IMR-90 (cell line): ENCODE data around the gene AHDC1. TPM values are rescaled to one million over a fixed set of nuclear protein-coding genes. Genes with fewer than 3 reads are reported as not detected.
A peak's percentile ranks its signal among the peaks of the same experiment; 100 is the strongest.

Experiments
- ATAC-seq: fragments of 200-7000 bp; cut with Tn5 transposase; 2 replicates; pipeline ENCODE4 v1.9.1; 2020; ENCODE audit warnings: low read depth, mild to moderate bottlenecking, moderate library complexity
- BruUV-seq: library from RNA; stranded (reverse); fragments of 400-500 nt; replicated peaks from 2 replicates; lab custom pipeline; 2021; lab: Mats Ljungman, UMichigan
- CTCF ChIA-PET: fragments of 300-600 bp; formaldehyde crosslinking; extraction: SDS; loops from one replicate; lab custom pipeline; 2021; ENCODE audit warnings: antibody characterized with exemption; lab: Yijun Ruan, JAX
- POLR2A ChIA-PET: fragments of 300-600 bp; sonication (Branson Sonifier 250); formaldehyde crosslinking; loops from one replicate; lab custom pipeline; 2022; ENCODE audit warnings: antibody characterized with exemption; ENCODE audit not compliant: unreplicated experiment; lab: Charles Lee
- DNase-seq: peaks from one replicate; pipeline ENCODE4 v3.0.0; 2013
- H2AFZ ChIP-seq: replicated peaks from 2 replicates; pipeline ENCODE3; 2013; ENCODE audit warnings: low read length, mild to moderate bottlenecking; ENCODE audit not compliant: poor library complexity
- H2AK5ac ChIP-seq: 2 replicates; pipeline ENCODE4 v1.6.1; 2013; ENCODE audit warnings: low read depth, low read length, inconsistent platforms
- H2AK9ac ChIP-seq: replicated peaks from 2 replicates; pipeline ENCODE3; 2013; ENCODE audit warnings: mild to moderate bottlenecking, low read depth, low read length, moderate library complexity; ENCODE audit not compliant: poor library complexity
- H2BK120ac ChIP-seq: 2 replicates; pipeline ENCODE4 v1.6.1; 2013; ENCODE audit warnings: low read depth, low read length, inconsistent platforms
- H2BK15ac ChIP-seq: 3 replicates; pipeline ENCODE4 v1.6.1; 2013; ENCODE audit warnings: low read depth, low read length, inconsistent platforms
- H2BK20ac ChIP-seq: 2 replicates; pipeline ENCODE4 v1.6.1; 2013; ENCODE audit warnings: low read depth, mild to moderate bottlenecking, inconsistent platforms, low read length, moderate library complexity
- H2BK5ac ChIP-seq: 2 replicates; pipeline ENCODE4 v1.6.1; 2013; ENCODE audit warnings: mild to moderate bottlenecking, low read depth, low read length, inconsistent platforms; ENCODE audit not compliant: poor library complexity, severe bottlenecking
- H3K14ac ChIP-seq: replicated peaks from 2 replicates; pipeline ENCODE4 v1.6.1; 2013; ENCODE audit warnings: low read depth, low read length, inconsistent platforms
- H3K18ac ChIP-seq: 2 replicates; pipeline ENCODE4 v1.6.1; 2013; ENCODE audit warnings: low read depth, low read length, control low read depth
- H3K23ac ChIP-seq: 2 replicates; pipeline ENCODE4 v1.6.1; 2013; ENCODE audit warnings: low read depth, low read length, inconsistent platforms
- H3K27ac ChIP-seq: 2 replicates; pipeline ENCODE4 v1.5.1; 2013; ENCODE audit warnings: mild to moderate bottlenecking, control low read depth, low read length; ENCODE audit not compliant: insufficient read depth
- H3K27me3 ChIP-seq: 2 replicates; pipeline ENCODE4 v1.6.1; 2013; ENCODE audit warnings: low read length; ENCODE audit not compliant: control insufficient read depth, insufficient read depth
- H3K36me3 ChIP-seq: 2 replicates; pipeline ENCODE4 v1.6.1; 2013; ENCODE audit warnings: low read length, mixed read lengths; ENCODE audit not compliant: control insufficient read depth, insufficient read depth
- H3K4ac ChIP-seq: 2 replicates; pipeline ENCODE4 v1.6.1; 2013; ENCODE audit warnings: low read depth, low read length, inconsistent platforms
- H3K4me1 ChIP-seq: 2 replicates; pipeline ENCODE4 v1.6.1; 2013; ENCODE audit warnings: low read length, mixed read lengths; ENCODE audit not compliant: control insufficient read depth, insufficient read depth
- H3K4me2 ChIP-seq: 2 replicates; pipeline ENCODE4 v1.6.1; 2013; ENCODE audit warnings: low read depth, mild to moderate bottlenecking, control low read depth, low read length, moderate library complexity
- H3K4me3 ChIP-seq: 2 replicates; pipeline ENCODE4 v1.5.1; 2013; ENCODE audit warnings: low read depth, mild to moderate bottlenecking, control low read depth, low read length, moderate library complexity; ENCODE audit not compliant: insufficient read depth
- H3K56ac ChIP-seq: 2 replicates; pipeline ENCODE4 v1.6.1; 2013; ENCODE audit warnings: low read length, inconsistent platforms; ENCODE audit not compliant: insufficient read depth; ENCODE audit errors: extremely low read depth
- H3K79me1 ChIP-seq, 2 experiments: 2 replicates each; pipeline ENCODE4 v1.6.1; 2013; ENCODE audit warnings: low read length in 2 of 2, inconsistent platforms in 1 of 2, low read depth in 1 of 2
- H3K9ac ChIP-seq: 2 replicates; pipeline ENCODE4 v1.6.1; 2013; ENCODE audit warnings: low read depth, low read length, control low read depth
- H3K9me1 ChIP-seq: 2 replicates; pipeline ENCODE4 v1.6.1; 2013; ENCODE audit warnings: low read length, inconsistent platforms; ENCODE audit not compliant: insufficient read depth
- H3K9me3 ChIP-seq: 2 replicates; pipeline ENCODE4 v1.6.1; 2013; ENCODE audit warnings: low read length; ENCODE audit not compliant: control insufficient read depth, insufficient read depth
- H4K20me1 ChIP-seq: 2 replicates; pipeline ENCODE4 v1.6.1; 2013; ENCODE audit warnings: low read length, inconsistent platforms; ENCODE audit not compliant: insufficient read depth
- H4K5ac ChIP-seq: 2 replicates; pipeline ENCODE4 v1.6.1; 2013; ENCODE audit warnings: mild to moderate bottlenecking, low read depth, low read length, control low read depth
- H4K8ac ChIP-seq, 2 experiments: 2 replicates each; pipeline ENCODE4 v1.6.1; 2013; ENCODE audit warnings: low read depth in 2 of 2, low read length in 2 of 2, control low read depth in 1 of 2, inconsistent platforms in 1 of 2
- H4K91ac ChIP-seq: 2 replicates; pipeline ENCODE4 v1.6.1; 2013; ENCODE audit warnings: low read depth, low read length, inconsistent platforms; ENCODE audit not compliant: insufficient read depth
- CHD1 ChIP-seq: IDR thresholded peaks from 2 replicates; pipeline ENCODE4 v1.6.1; 2012; ENCODE audit warnings: low read depth, low read length, improper control_type of control experiment
- FOS ChIP-seq: fragments of 150-350 bp; IDR thresholded peaks from 2 replicates; pipeline ENCODE4 v1.6.1; 2016; ENCODE audit warnings: low read depth, low read length
- MAFK ChIP-seq: IDR thresholded peaks from 2 replicates; pipeline ENCODE4 v1.6.1; 2012; ENCODE audit warnings: low read depth, low read length, improper control_type of control experiment
- MXI1 ChIP-seq: IDR thresholded peaks from 2 replicates; pipeline ENCODE4 v1.6.1; 2012; ENCODE audit warnings: low read depth, mild to moderate bottlenecking, low read length, moderate library complexity, borderline replicate concordance
- POLR2A ChIP-seq: IDR thresholded peaks from 2 replicates; pipeline ENCODE4 v1.6.1; 2012; ENCODE audit warnings: mild to moderate bottlenecking, low read depth, low read length
- RAD21 ChIP-seq: IDR thresholded peaks from 2 replicates; pipeline ENCODE4 v1.6.1; 2012; ENCODE audit warnings: low read length, improper control_type of control experiment
- RCOR1 ChIP-seq: IDR thresholded peaks from 2 replicates; pipeline ENCODE4 v1.6.1; 2012; ENCODE audit warnings: mild to moderate bottlenecking, low read length, improper control_type of control experiment; ENCODE audit not compliant: insufficient replicate concordance
- SMC3 ChIP-seq: fragments of 150-350 bp; IDR thresholded peaks from 2 replicates; pipeline ENCODE4 v1.6.1; 2016; ENCODE audit warnings: low read depth, mild to moderate bottlenecking, antibody characterized with exemption, low read length, moderate library complexity
- WGBS, 2 experiments: methylation state at CpG; one replicate each; pipeline versions ENCODE4 v1.1.5 to v1.1.7; 2013; ENCODE audit warnings: missing lambda C conversion rate in 2 of 2; ENCODE audit not compliant: insufficient read length in 1 of 2; ENCODE audit errors: extremely low coverage in 2 of 2; 5-methylcytosine and 5-hydroxymethylcytosine counted together
- dilution Hi-C: fragments of 300-500 bp; cut with HindIII; formaldehyde crosslinking; loops from one replicate; pipeline ENCODE4 v1.14.3; 2018; ENCODE audit warnings: low sequenced_read_pairs; ENCODE audit not compliant: unreplicated experiment
- in situ Hi-C: fragments of 300-500 bp; cut with MboI; formaldehyde crosslinking; loops from 3 replicates; pipeline ENCODE4 v1.14.3; 2019; ENCODE audit warnings: low sequenced_read_pairs, inconsistent platforms, mixed read lengths
- intact Hi-C: fragments of 100-400 bp; cut with micrococcal nuclease; formaldehyde crosslinking; loops from 2 replicates; pipeline ENCODE4 v1.10.0; 2022
- polyA plus RNA-seq, 3 experiments: library from polyadenylated mRNA; depleted of rRNA; stranded (reverse); fragments of >200 nt; gene quantifications; 2 replicates each; pipeline ENCODE4 v1.2.3, GENCODE V29; 2012; ENCODE audit warnings: low replicate concordance in 1 of 3
- total RNA-seq: library from RNA; depleted of rRNA; stranded (reverse); fragments of >200 nt; gene quantifications from 2 replicates; pipeline ENCODE4 v1.2.3, GENCODE V29; 2012

The AHDC1 gene
- total and polyA plus RNA-seq, 2 of the 4 experiments (the other 2 are of a cell fraction) = 2.0 to 11.6 TPM

DNA sequence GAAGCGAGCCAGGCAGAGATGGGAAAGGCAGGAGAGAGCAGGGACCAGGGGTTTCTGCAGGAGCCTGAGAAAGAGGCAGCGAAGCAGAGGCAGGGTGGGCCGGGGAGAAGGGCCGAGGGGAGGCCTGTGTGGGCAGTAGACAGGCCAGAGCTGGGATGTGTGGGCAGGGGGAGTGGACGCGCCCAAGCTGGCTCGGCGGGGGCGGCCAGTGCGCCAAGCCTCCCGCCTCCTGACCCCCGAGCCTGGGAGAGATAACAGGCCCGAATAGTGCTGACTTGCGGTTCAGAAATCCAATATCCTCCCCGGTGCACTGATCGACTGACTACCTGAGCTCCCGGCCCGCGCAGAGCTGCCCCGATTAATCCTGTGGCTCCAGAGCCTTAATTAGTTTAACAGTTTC is 41.9 kb downstream of the AHDC1 start:
- Histone ChIP-seq H3K4me1 (peaks cover 46% of the 10 kb centered on the region), H4K5ac (no peak overlapping the region; the same call in 1 of the 2 replicates), H3K18ac (no peak overlapping the region), H3K36me3 (peaks cover 6% of the 10 kb centered on the region), H2AK5ac (0 out of 2 replicates have a peak overlapping the region, but pooled peaks have one; percentile 35), H3K79me1 (peaks cover 25 to 94% of the 10 kb centered on the region in 2 experiments), H3K27me3 (no peaks in the 10 kb centered on the region), H3K14ac (no peak overlapping the region; the same call in 1 of the 2 replicates), H2BK120ac (no peak overlapping the region), H3K27ac (no peak overlapping the region), H3K4me3 (no peak overlapping the region), H3K4me2 (no peak overlapping the region), H3K9me1 (peaks cover 30% of the 10 kb centered on the region), H2BK20ac (no peak overlapping the region), H3K23ac (peak overlapping the region; percentile 62; the same call in 1 of the 2 replicates), H2AFZ (no peak overlapping the region), H4K8ac (peak overlapping the region in 1 of 2 experiments; percentile 19; a peak in 1 of 4 replicates), H3K9ac (no peak overlapping the region), H3K56ac (no peak overlapping the region), H3K9me3 (no peaks in the 10 kb centered on the region), H4K91ac (no peak overlapping the region; the same call in 1 of the 2 replicates), H2BK5ac (no peak overlapping the region), H3K4ac (0 out of 2 replicates have a peak overlapping the region, but pooled peaks have one; percentile 56), H2BK15ac (no peak overlapping the region), H4K20me1 (peaks cover 31% of the 10 kb centered on the region), H2AK9ac (peak overlapping the region; percentile 45)
- 45% methylated on average over 11 of the region's 20 CpGs; no CpG with 5 or more reads in 1 of the 2 experiments for WGBS, 2 experiments
- in situ Hi-C loops = no loop called here
- TF ChIP-seq RCOR1 = no peak
- TF ChIP-seq RAD21 = no peak
- no peak for TF ChIP-seq SMC3
- no peak for TF ChIP-seq FOS
- no peak for TF ChIP-seq POLR2A
- TF ChIP-seq MAFK = no peak
- TF ChIP-seq MXI1 = no peak
- no peak for TF ChIP-seq CHD1
- DNase-seq (no peak), ATAC-seq (no peak)
- BruUV-seq = no TSS peak
- ChIA-PET POLR2A (interaction anchor here (0.6 kb wide), 1 partner anchor 285 kb away, joined by 3 read pairs; no protein-coding TSS in a partner anchor), CTCF (no interaction called here)
- dilution Hi-C loops = no loop called here
- intact Hi-C loops = no loop called here
